Natural killer cell treated with Interleukin-12 subunit alpha and Interleukin-12 subunit beta and Interleukin-15 and Interleukin-18, amount 100 ng/mL, for 72 hours (primary cell): ENCODE results near the gene DNAJC16. TPM values are rescaled to one million over a fixed set of nuclear protein-coding genes. Genes with fewer than 3 reads are reported as not detected.

Source experiments
- ATAC-seq, 2 donors: fragments of 150-1000 bp; cut with Tn5 transposase in 1 of 2; sonication (Bioruptor Pico), chemical (Tn5 transposase) in 1 of 2; 2 replicates each; pipeline ENCODE4 v1.10.0; 2021
- DNase-seq: peaks from one replicate; pipeline ENCODE4 v3.0.0; 2022; ENCODE audit warnings: low spot score
- H3K27ac Mint-ChIP-seq, 2 donors: 1 replicate in 1 of 2; 2 replicates in 1 of 2; pipeline ENCODE4 v1.8.0; 2022; ENCODE audit warnings: mixed read lengths in 2 of 2, mild to moderate bottlenecking in 1 of 2, moderate library complexity in 1 of 2
- H3K27me3 Mint-ChIP-seq, 2 donors: 1 replicate in 1 of 2; 2 replicates in 1 of 2; pipeline ENCODE4 v1.8.0; 2022; ENCODE audit warnings: mixed read lengths in 2 of 2
- H3K36me3 Mint-ChIP-seq: one replicate; pipeline ENCODE4 v1.8.0; 2022; ENCODE audit warnings: mixed read lengths
- H3K4me1 Mint-ChIP-seq, 2 donors: 1 replicate in 1 of 2; 2 replicates in 1 of 2; pipeline ENCODE4 v1.8.0; 2022; ENCODE audit warnings: low read depth in 2 of 2, mixed read lengths in 2 of 2, mild to moderate bottlenecking in 1 of 2
- H3K4me3 Mint-ChIP-seq: one replicate; pipeline ENCODE4 v1.8.0; 2022; ENCODE audit warnings: mixed read lengths
- H3K9me3 Mint-ChIP-seq: 2 replicates; pipeline ENCODE4 v1.8.0; 2022; ENCODE audit warnings: mixed read lengths
- total RNA-seq, 2 donors: library from RNA; stranded (reverse); gene quantifications; one replicate each; pipeline ENCODE4 v1.2.3, GENCODE V29; 2022

The DNAJC16 gene
- total RNA-seq, 2 donors from 2014 or later = 15.5 to 23.7 TPM

DNA sequence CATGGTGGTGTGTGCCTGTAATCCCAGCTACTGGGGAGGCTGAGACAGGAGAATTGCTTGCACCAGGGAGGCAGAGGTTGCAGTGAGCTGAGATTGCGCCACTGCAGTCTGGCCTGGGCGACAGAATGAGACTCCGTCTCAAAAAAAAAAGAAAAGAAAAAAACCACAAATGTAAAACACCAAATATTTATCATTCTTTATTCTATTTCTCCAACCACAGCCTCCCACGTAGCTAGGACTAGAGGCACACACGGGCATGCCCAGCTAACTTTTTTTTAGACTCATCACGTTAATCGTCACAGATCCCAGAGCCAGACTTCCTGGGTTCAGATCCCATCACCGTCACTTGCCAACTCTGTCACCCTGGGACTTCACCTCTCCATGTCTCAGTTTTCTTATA is 13.5 kb downstream of the DNAJC16 start:
- Mint-ChIP-seq H3K4me3 (no peak overlapping the region), H3K27me3 (no peaks in the 10 kb centered on the region), H3K27ac (no peak overlapping the region), H3K4me1 (peaks cover 0 to 3% of the 10 kb centered on the region in 2 donors), H3K9me3 (no peaks in the 10 kb centered on the region), H3K36me3 (peaks cover 14% of the 10 kb centered on the region)
- no peak for DNase-seq
- no peak for ATAC-seq

- DNase-seq (no peak), ATAC-seq (no peak)
- no peaks in the 10 kb centered on the region for H3K27me3 Mint-ChIP-seq
- no peak overlapping the region for H3K27ac Mint-ChIP-seq
- H3K9me3 Mint-ChIP-seq = no peaks in the 10 kb centered on the region
- H3K4me3 Mint-ChIP-seq = no peak overlapping the region
- peaks cover 0 to 3% of the 10 kb centered on the region in 2 donors for H3K4me1 Mint-ChIP-seq
- H3K36me3 Mint-ChIP-seq = peaks cover 12% of the 10 kb centered on the region
These were observed 14.7 kb downstream of the DNAJC16 start for GRCh38 chr1:15541231-15541792.

- Mint-ChIP-seq H3K4me3 (no peak overlapping the region), H3K9me3 (no peaks in the 10 kb centered on the region), H3K27me3 (no peaks in the 10 kb centered on the region), H3K36me3 (peaks cover 11% of the 10 kb centered on the region), H3K27ac (no peak overlapping the region), H3K4me1 (peaks cover 0 to 3% of the 10 kb centered on the region in 2 donors)
- no peak for DNase-seq
- no peak for ATAC-seq
These were observed 16.0 kb downstream of the DNAJC16 start for GRCh38 chr1:15542388-15543250.

DNA sequence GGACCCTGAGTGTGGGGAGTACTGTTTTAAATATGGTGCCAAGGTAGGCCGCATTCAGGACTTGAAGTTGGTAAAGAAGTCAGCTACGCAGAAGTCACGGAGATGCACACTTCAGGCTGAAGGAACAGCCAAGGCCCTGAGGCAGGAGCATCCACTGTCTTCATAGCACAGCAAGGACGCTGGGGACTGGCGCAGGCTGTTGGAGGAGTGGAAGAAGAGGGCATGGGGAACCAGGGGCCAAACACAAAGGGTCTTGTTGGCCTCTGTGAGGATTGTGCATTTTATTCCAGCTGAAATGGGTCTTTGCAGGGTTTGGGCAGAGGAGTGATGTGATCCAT is 16.6 kb downstream of the DNAJC16 start:
- DNase-seq (no peak), ATAC-seq (no peak)
- H3K4me1 Mint-ChIP-seq = peaks cover 0 to 3% of the 10 kb centered on the region in 2 donors
- H3K9me3 Mint-ChIP-seq = no peaks in the 10 kb centered on the region
- no peak overlapping the region for H3K27ac Mint-ChIP-seq
- peaks cover 17% of the 10 kb centered on the region for H3K36me3 Mint-ChIP-seq
- no peak overlapping the region for H3K4me3 Mint-ChIP-seq
- no peaks in the 10 kb centered on the region for H3K27me3 Mint-ChIP-seq

- no peaks in the 10 kb centered on the region for H3K9me3 Mint-ChIP-seq
- no peaks in the 10 kb centered on the region for H3K27me3 Mint-ChIP-seq
- no peak for DNase-seq
- no peaks in the 10 kb centered on the region for H3K4me1 Mint-ChIP-seq
- no peak overlapping the region for H3K27ac Mint-ChIP-seq
- ATAC-seq = no peak
- no peak overlapping the region for H3K4me3 Mint-ChIP-seq
- H3K36me3 Mint-ChIP-seq = peaks cover 14% of the 10 kb centered on the region
These were observed 17.2 kb downstream of the DNAJC16 start for GRCh38 chr1:15543589-15544568.

DNA sequence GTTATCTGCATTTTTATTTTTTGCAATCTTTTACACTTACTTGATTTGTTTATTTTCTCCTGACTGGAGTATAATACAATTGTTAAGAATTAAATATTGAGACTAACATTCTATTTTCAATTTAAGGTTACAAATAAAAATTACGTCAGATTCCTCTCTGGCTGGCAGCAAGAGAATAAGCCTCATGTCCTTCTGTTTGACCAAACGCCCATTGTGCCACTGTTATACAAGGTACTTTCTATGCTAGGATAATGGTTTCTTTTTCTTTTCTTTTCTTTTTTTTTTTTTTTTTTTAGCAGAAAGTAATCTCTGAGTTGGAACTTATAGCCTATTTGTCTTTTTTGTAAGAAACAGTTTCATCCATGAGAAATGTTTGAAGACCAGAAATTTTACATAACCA is 20.0 kb downstream of the DNAJC16 start:
- peaks cover 13% of the 10 kb centered on the region for H3K36me3 Mint-ChIP-seq
- H3K4me1 Mint-ChIP-seq = no peaks in the 10 kb centered on the region
- no peak for ATAC-seq

DNA sequence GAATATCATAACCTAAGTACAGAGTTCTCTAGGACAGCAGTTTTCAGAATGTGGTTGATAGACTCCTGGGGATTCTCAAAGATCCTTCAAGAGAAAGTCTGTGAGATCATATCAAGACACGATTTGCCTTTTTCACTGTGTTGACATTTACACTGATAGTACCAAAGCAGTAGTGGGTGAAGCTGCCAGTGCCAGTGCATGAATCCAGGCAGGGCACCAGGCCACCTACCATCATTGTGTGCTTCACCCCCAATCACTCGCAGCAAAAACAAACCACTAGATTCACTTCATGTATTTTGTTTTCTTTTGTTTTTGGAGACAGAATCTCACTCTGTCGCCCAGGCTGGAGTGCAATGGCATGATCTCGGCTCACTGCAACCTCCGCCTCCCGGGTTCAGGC is 23.9 kb downstream of the DNAJC16 start:
- H3K9me3 Mint-ChIP-seq = no peaks in the 10 kb centered on the region
- H3K27me3 Mint-ChIP-seq = no peaks in the 10 kb centered on the region
- peaks cover 7% of the 10 kb centered on the region for H3K36me3 Mint-ChIP-seq
- no peak overlapping the region for H3K4me3 Mint-ChIP-seq
- no peak overlapping the region for H3K27ac Mint-ChIP-seq
- ATAC-seq = no peak
- no peak for DNase-seq
- no peaks in the 10 kb centered on the region for H3K4me1 Mint-ChIP-seq

More for the DNA sequence above, 20.0 kb downstream of the DNAJC16 start:
- Mint-ChIP-seq H3K4me3 (no peak overlapping the region), H3K9me3 (no peaks in the 10 kb centered on the region), H3K27ac (no peak overlapping the region), H3K27me3 (no peaks in the 10 kb centered on the region)
- DNase-seq = no peak

DNA sequence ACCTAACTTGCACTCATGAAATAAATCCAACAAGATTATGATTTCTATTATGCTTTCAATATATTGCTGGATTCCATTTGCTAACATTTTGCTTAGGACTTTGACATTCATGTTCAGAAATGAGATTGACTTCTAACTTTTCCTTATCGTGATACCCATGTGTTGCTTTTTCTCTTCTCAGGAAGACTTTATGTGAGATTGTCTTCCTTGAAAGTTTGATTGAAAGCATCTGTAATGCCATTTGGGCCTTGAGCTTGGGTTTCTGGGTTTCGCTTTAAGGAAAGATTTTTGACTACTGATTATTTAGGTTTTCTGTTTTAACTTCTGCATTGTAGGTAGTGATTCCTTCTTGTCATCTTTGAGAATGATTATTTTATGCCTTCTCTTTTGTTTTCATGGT is 30.4 kb downstream of the DNAJC16 start:
- no peak for ATAC-seq
- Mint-ChIP-seq H3K27me3 (no peaks in the 10 kb centered on the region), H3K9me3 (no peaks in the 10 kb centered on the region), H3K36me3 (peaks cover 6% of the 10 kb centered on the region), H3K4me3 (no peak overlapping the region), H3K4me1 (no peaks in the 10 kb centered on the region), H3K27ac (no peak overlapping the region)
- DNase-seq = no peak

DNA sequence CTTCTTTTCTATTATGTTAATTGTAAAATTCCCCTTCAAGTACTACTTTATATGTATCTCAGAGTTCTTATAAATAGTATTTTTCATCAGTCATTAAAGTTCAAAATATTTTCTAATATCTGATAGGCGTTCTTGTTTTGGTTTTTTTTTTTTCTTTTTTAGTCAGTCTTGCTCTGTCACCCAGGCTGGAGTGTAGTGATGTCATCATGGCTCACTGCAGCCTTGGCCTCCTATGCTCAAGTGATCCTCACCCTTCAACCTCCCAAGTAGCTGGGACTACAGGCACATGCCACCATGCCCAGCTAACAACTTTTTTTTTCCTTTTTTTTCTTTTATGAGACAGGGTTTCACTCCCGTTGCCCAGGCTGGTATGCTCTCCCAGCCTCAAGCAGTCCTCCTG is 30.9 kb downstream of the DNAJC16 start:
- H3K4me3 Mint-ChIP-seq = no peak overlapping the region
- H3K27me3 Mint-ChIP-seq = no peaks in the 10 kb centered on the region
- ATAC-seq (no peak), DNase-seq (no peak)
- peaks cover 6% of the 10 kb centered on the region for H3K36me3 Mint-ChIP-seq
- H3K9me3 Mint-ChIP-seq = no peaks in the 10 kb centered on the region
- H3K4me1 Mint-ChIP-seq = no peaks in the 10 kb centered on the region
- no peak overlapping the region for H3K27ac Mint-ChIP-seq

DNA sequence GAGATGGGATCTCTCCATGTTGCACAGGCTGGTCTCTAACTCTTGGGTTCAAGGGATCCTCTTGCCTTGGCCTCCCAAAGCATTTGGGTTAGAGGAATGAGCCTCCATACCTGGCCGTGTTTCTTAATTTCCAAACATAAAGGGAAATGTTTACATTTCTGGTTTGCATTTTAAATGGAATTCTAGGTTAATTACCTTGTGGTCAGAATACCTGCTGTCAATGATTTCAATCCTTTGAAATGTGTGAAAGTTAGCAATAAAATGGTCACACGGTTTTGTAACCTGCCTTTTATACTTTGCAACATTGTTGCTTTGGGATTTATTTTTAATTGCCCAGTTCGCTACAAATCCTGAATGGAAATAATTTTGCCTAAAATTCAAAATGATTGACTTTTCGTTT is 31.9 kb downstream of the DNAJC16 start:
- Mint-ChIP-seq H3K27ac (no peak overlapping the region), H3K9me3 (no peaks in the 10 kb centered on the region), H3K4me3 (no peak overlapping the region), H3K36me3 (peaks cover 11% of the 10 kb centered on the region), H3K27me3 (no peaks in the 10 kb centered on the region), H3K4me1 (no peaks in the 10 kb centered on the region)
- no peak for ATAC-seq
- no peak for DNase-seq

DNA sequence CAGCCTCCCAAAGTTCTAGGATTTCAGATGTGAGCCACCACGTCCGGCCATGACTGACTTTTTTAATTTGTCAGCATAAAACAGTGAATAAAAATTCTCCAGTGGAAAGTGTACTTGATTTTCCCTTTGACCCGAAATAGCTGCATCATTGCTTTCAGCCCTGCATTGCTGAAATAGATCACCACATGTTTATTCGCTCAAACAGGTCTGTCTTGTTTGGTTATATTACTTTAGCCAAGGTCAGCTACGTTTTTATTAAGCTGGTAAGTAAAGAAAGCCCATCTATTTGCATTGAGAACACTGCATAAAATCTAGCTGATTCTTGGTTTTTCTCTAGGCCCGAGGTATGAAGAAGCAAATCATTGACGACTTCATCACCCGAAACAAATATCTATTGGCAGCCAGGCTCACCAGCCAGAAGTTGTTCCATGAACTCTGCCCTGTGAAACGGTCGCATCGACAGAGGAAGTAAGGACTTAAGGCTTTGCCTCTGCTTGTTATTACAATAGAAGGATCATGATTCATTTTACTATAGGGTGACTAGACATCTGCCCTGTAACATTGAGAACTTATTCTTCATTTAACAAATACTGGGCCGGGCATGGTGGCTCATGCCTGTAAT is 32.7 kb downstream of the DNAJC16 start:
- H3K27me3 Mint-ChIP-seq = no peaks in the 10 kb centered on the region
- ATAC-seq (no peak), DNase-seq (no peak)
- no peak overlapping the region for H3K4me3 Mint-ChIP-seq
- H3K27ac Mint-ChIP-seq = no peak overlapping the region
- H3K4me1 Mint-ChIP-seq = no peaks in the 10 kb centered on the region
- peaks cover 11% of the 10 kb centered on the region for H3K36me3 Mint-ChIP-seq
- no peaks in the 10 kb centered on the region for H3K9me3 Mint-ChIP-seq

DNA sequence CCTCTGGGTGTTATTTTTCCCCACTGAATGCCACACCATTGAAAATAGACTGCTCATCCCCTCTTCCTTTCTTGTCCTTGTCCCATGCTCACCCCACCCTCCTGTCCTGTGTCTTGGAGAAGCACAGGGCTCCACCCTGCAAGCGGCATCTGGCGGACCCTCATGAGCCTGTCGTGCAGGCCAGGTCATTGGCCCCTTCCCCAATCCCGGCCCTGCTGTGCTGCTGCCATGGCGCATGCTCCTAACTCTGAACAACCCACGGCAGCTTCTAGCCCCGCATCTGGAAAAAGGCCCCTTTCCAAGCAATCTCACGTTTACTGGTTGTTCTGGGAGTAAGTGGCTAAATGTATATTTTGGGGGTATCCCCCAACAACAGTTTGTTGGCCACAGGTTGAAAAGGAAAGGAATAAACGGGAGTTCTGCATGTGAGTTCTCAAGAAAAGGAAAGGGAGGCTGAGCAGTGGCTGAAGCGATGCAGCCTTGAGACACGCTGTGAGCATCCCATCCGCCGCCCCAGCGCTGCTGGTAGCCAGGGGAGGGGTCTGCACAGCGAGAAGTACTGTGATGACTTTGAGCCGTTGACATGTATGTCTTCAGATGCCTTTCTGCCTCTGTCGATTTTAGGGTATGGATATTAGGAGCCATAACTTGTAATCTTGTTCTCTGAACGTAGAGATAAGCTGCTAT is 41.9 kb downstream of the DNAJC16 start:
- Mint-ChIP-seq H3K27me3 (no peaks in the 10 kb centered on the region), H3K27ac (no peak overlapping the region), H3K4me1 (no peaks in the 10 kb centered on the region), H3K36me3 (peaks cover 8% of the 10 kb centered on the region), H3K9me3 (no peaks in the 10 kb centered on the region), H3K4me3 (no peak overlapping the region)
- ATAC-seq (no peak), DNase-seq (no peak)

DNA sequence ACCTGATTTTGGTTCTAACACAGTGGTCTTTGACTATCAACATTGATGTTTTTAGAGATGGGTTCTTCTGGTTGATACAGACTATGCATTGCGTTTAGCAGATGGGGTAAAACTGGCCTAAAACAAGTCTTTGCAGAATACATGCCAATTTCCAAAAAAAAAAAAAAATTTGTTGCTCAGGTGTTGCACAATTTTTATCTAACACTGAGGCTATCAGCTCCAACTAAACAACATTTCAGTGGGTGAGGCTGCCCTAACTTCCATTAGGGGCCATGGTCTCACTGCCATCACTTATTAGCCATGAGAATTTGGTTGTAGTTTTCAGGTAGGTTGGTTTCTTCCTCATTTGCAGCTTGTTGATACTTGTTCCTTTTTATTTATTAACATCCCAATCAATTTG is 44.2 kb downstream of the DNAJC16 start:
- ATAC-seq = no peak
- no peak overlapping the region for H3K27ac Mint-ChIP-seq
- H3K27me3 Mint-ChIP-seq = no peaks in the 10 kb centered on the region
- H3K4me1 Mint-ChIP-seq = no peaks in the 10 kb centered on the region
- H3K36me3 Mint-ChIP-seq = peaks cover 4% of the 10 kb centered on the region
- no peak overlapping the region for H3K4me3 Mint-ChIP-seq
- DNase-seq = no peak
- H3K9me3 Mint-ChIP-seq = no peaks in the 10 kb centered on the region
